Measurements from ENCODE around the gene GALM. TPM values are rescaled to one million over a fixed set of nuclear protein-coding genes. Genes with fewer than 3 reads are reported as not detected.

GALM gene
- total and polyA plus RNA-seq, 10 of the 15 experiments (the other 5 are each of a cell fraction or from before 2014, with no cell fraction given) = 1.1 to 4.0 (median 1.7) TPM

DNA sequence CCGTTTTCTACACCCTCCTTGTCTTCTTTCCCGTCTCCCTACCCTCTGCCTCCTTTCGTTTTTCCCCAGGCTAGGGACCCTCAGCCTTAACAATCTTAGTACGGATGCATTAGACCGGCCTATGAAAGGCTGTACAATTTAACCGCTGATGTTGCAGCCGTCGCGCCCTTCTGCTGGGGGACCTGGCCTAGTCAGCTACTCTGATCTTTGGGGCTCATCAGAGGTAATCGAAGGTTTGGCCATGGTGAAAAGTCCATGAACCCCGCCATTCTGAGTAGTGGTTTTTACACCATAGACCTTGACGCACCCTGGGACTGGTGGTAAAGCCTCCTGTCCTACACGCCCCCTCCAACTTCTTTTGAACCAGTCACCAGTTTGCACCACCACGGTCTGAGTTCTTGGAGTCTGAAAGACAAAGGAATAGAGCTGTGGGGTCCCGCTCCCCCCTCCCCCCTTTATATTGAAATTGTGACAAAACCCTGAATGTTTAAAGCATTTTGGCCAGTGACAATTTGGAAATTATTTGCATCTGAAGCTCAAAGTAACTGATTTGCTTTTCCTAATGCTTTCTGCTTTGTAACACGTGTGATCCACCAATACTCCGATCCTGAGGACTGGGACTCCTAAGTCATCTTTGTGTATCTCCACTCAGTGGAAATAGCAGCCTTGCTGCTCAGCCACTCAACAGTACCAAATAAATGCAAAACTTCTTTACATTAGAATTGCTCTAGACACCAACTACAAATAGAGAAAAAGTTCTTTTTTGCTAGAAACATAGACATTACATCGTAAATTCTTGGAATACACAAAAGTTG lies 85.9 kb downstream of the GALM start:
- Histone ChIP-seq H3K9me3 (replicated peaks; ENCODE audit: control insufficient read depth, insufficient read depth, low read length) (no peaks in the 10 kb centered on the region), H3K79me2 (ENCODE audit: control insufficient read depth, insufficient read depth, low read length) (peaks cover 43% of the 10 kb centered on the region), H3K27ac (ENCODE audit: control insufficient read depth, insufficient read depth) (peak overlapping the region; percentile 55), H3K9ac (ENCODE audit: control insufficient read depth, insufficient read depth, low read length) (peak overlapping the region; percentile 9; the same call in 1 of the 2 replicates), H3K4me2 (ENCODE audit: control insufficient read depth, insufficient read depth) (peak overlapping the region; percentile 38), H3K4me1 (ENCODE audit: control insufficient read depth, insufficient read depth, low read length) (no peaks in the 10 kb centered on the region; the same call in 1 of the 2 replicates), H2AFZ (ENCODE audit: control insufficient read depth, low read depth, low read length) (peak overlapping the region; percentile 97), H3K27me3 (replicated peaks in 1 of 2; ENCODE audit: control insufficient read depth in 2 of 2, insufficient read depth in 2 of 2, low read length in 1 of 2) (no peaks in the 10 kb centered on the region), H4K20me1 (ENCODE audit: control insufficient read depth, insufficient read depth) (peaks cover 2% of the 10 kb centered on the region; the same call in 1 of the 2 replicates), H3K4me3 (peak overlapping the region; percentile 65; the same call in 1 of the 2 replicates), H3K36me3 (ENCODE audit: control insufficient read depth in 2 of 2, insufficient read depth in 2 of 2, low read length in 1 of 2) (peaks cover 8 to 24% of the 10 kb centered on the region in 2 experiments)
- BruUV-seq (replicated peaks) = no TSS peak
- ChIA-PET SMC1A (ENCODE audit: uncharacterized antibody, unreplicated experiment) (interaction anchor here (0.6 to 1.5 kb wide), 5 partner anchors 11 to 344 kb away, joined by 3 to 5 read pairs (median 4); no protein-coding TSS in a partner anchor), POLR2A (interaction anchor here (0.6 to 2.4 kb wide), 16 partner anchors 10 to 569 kb away, joined by 3 to 12 read pairs (median 4); no protein-coding TSS in a partner anchor), RAD21 (ENCODE audit: unreplicated experiment) (interaction anchor here (0.6 to 2.0 kb wide), 10 partner anchors 10 to 180 kb away, joined by 3 to 10 read pairs (median 3); partner anchors contain the start of genes GALM and HNRNPLL), CTCF (interaction anchor here (0.8 to 1.8 kb wide), 7 partner anchors 10 to 195 kb away, joined by 3 to 9 read pairs (median 3); partner anchors contain the start of gene HNRNPLL)
- WGBS (ENCODE audit: insufficient coverage, insufficient replicate concordance, low lambda C conversion rate, missing lambda C conversion rate) = 10% methylated on average over 18 of the region's 18 CpGs
- intact Hi-C loops (cut with micrococcal nuclease; ENCODE audit: unreplicated experiment) (no loop called here), in situ Hi-C loops (cut with MboI) (no loop called here)
- FAIRE-seq (no peak), ATAC-seq (peak; percentile 16), DNase-seq (ENCODE audit: low read depth, low spot score) (no peak)
- 0 out of 2 replicates have a peak, but pooled peaks have one; percentile 2 for TF ChIP-seq IKZF1 (conservative IDR thresholded peaks at IDR 0.05)
- TF ChIP-seq RCOR1 (conservative IDR thresholded peaks at IDR 0.05; ENCODE audit: low read depth, low read length) = 0 out of 2 replicates have a peak, but pooled peaks have one; percentile 2
- TF ChIP-seq SMAD1 (IDR thresholded peaks at IDR 0.05; ENCODE audit: low read depth, partially characterized antibody) = no peak
- TF ChIP-seq TBL1XR1 (IDR thresholded peaks at IDR 0.05; ENCODE audit: low read depth, low read length) = no peak
- TF ChIP-seq, protein P1, sequence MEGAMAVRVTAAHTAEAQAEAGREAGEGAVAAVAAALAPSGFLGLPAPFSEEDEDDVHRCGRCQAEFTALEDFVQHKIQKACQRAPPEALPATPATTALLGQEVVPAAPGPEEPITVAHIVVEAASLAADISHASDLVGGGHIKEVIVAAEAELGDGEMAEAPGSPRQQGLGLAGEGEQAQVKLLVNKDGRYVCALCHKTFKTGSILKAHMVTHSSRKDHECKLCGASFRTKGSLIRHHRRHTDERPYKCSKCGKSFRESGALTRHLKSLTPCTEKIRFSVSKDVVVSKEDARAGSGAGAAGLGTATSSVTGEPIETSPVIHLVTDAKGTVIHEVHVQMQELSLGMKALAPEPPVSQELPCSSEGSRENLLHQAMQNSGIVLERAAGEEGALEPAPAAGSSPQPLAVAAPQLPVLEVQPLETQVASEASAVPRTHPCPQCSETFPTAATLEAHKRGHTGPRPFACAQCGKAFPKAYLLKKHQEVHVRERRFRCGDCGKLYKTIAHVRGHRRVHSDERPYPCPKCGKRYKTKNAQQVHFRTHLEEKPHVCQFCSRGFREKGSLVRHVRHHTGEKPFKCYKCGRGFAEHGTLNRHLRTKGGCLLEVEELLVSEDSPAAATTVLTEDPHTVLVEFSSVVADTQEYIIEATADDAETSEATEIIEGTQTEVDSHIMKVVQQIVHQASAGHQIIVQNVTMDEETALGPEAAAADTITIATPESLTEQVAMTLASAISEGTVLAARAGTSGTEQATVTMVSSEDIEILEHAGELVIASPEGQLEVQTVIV (IDR thresholded peaks at IDR 0.05; ENCODE audit: borderline replicate concordance, partially characterized antibody) = no peak
- TF ChIP-seq PML (IDR thresholded peaks at IDR 0.05; ENCODE audit: low read length) = no peak
- TF ChIP-seq, protein P2, sequence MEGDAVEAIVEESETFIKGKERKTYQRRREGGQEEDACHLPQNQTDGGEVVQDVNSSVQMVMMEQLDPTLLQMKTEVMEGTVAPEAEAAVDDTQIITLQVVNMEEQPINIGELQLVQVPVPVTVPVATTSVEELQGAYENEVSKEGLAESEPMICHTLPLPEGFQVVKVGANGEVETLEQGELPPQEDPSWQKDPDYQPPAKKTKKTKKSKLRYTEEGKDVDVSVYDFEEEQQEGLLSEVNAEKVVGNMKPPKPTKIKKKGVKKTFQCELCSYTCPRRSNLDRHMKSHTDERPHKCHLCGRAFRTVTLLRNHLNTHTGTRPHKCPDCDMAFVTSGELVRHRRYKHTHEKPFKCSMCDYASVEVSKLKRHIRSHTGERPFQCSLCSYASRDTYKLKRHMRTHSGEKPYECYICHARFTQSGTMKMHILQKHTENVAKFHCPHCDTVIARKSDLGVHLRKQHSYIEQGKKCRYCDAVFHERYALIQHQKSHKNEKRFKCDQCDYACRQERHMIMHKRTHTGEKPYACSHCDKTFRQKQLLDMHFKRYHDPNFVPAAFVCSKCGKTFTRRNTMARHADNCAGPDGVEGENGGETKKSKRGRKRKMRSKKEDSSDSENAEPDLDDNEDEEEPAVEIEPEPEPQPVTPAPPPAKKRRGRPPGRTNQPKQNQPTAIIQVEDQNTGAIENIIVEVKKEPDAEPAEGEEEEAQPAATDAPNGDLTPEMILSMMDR (IDR thresholded peaks at IDR 0.05 in 2 of 3, conservative IDR thresholded peaks at IDR 0.05 in 1 of 3; ENCODE audit: control insufficient read depth in 2 of 3, extremely low read depth in 1 of 3, insufficient read depth in 1 of 3, low read depth in 3 of 3, low read length in 3 of 3) = no peak
- TF ChIP-seq ZBED1 (IDR thresholded peaks at IDR 0.05; ENCODE audit: borderline replicate concordance) = no peak
- TF ChIP-seq STAT1 (conservative IDR thresholded peaks at IDR 0.05) = no peak
- TF ChIP-seq BHLHE40 (IDR thresholded peaks at IDR 0.05; ENCODE audit: borderline replicate concordance in 1 of 2, low read depth in 2 of 2, low read length in 1 of 2) = no peak
- TF ChIP-seq, protein P3, sequence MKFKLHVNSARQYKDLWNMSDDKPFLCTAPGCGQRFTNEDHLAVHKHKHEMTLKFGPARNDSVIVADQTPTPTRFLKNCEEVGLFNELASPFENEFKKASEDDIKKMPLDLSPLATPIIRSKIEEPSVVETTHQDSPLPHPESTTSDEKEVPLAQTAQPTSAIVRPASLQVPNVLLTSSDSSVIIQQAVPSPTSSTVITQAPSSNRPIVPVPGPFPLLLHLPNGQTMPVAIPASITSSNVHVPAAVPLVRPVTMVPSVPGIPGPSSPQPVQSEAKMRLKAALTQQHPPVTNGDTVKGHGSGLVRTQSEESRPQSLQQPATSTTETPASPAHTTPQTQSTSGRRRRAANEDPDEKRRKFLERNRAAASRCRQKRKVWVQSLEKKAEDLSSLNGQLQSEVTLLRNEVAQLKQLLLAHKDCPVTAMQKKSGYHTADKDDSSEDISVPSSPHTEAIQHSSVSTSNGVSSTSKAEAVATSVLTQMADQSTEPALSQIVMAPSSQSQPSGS (IDR thresholded peaks at IDR 0.05; ENCODE audit: low read length) = no peak
- no peak for TF ChIP-seq IKZF2 (IDR thresholded peaks at IDR 0.05)
- no peak for TF ChIP-seq ZSCAN29 (IDR thresholded peaks at IDR 0.05)
- TF ChIP-seq CBX5 (IDR thresholded peaks at IDR 0.05; ENCODE audit: low read depth) = no peak
- TF ChIP-seq WRNIP1 (IDR thresholded peaks at IDR 0.05; ENCODE audit: borderline replicate concordance, low read depth, low read length) = no peak
- TF ChIP-seq POLR2A (IDR thresholded peaks at IDR 0.05; ENCODE audit: low read depth, low read length) = no peak
- no peak for TF ChIP-seq ZNF274 (IDR thresholded peaks at IDR 0.05; ENCODE audit: insufficient read depth, insufficient read length)
